Stromal cell of bone marrow (primary cell): ENCODE measurements around the gene ZNF335.
"Not testable (repeated sequence)": the region's sequence is repeated elsewhere in the genome, so short reads cannot be mapped to it uniquely, and the experiment has no call there.

Experiments used
- DNase-seq: peaks from one replicate; pipeline ENCODE4 v3.0.0-alpha.2; 2012; ENCODE audit warnings: low read depth

Gene ZNF335

DNA sequence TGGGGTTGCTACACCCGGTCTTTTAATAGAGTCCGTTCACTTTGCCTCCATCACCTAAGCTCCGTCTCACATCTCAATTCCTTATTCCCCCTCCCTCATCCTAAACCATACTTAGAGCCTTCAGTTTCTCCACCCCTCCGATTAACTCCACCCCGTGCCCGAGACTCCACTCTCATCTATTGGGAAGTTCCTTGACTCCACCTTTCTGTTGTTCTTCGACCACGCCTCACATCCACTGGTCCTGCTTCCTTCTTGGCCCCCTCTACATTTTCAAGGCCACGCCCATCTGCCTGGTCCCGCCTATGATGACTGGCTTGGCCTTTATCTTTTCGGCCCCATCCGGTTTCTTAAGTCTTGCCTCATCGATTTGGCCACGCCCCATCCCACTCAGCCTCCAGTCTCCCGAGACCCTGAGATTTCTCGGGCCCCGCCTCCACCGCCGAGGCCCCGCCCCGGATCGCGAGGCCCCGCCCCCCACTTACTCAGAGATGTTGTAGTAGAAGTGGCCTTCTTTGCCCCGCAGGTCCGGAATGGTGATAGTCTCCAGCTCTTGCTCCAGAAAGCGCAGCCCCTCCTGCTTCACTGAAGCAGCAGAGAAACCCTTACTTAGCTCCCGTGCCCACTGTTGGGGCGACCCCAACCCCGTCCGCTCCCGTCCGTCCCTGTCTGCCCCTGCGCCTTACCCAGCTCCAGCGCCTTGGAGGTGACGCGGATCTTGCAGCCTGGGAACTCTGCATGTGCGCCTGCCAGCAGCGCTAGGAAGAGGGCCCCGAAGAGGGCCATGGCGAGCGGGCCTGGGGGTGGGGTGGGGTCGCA is 61.1 kb downstream of the ZNF335 start:
- DNase-seq: peak; percentile 98

DNA sequence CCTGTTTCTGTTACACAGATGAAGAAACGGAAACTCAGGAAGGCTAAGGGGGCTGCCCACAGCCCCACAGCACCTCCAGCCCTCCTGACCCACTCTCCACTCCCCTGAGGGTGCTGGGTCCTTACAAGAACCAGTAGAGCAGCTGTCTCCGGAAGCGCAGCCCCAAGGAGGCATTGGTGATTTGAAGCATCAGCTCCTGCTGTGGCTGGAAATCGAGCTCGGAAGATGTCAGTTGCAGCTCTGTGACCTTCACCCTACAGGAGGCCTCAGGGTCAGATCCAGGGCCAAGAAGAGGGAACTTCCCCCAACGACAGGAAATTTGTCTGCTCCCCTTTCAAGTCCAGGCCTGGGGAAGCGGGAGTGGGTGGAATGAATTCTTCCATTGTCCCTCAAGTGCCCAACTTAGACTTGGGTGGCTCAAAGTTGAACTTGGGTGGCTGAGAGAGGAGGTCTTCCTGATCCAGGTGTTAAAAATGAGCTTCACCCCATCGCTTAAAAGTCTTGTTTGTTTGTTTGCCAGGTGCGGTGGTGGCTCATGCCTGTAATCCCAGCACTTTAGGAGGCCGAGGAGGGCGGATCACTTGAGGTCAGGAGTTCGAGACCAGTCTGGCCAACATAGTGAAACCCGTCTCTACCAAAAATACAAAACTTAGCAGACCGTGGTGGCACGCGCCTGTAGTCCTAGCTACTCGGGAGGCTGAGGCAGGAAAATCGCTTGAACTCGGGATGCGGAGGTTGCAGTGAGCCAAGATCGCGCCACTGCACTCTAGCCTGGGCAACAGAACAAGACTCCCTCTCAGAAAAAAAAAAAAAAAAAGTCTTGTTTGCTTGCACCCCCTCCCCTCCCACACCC is 62.0 kb downstream of the ZNF335 start:
- no peak for DNase-seq

DNA sequence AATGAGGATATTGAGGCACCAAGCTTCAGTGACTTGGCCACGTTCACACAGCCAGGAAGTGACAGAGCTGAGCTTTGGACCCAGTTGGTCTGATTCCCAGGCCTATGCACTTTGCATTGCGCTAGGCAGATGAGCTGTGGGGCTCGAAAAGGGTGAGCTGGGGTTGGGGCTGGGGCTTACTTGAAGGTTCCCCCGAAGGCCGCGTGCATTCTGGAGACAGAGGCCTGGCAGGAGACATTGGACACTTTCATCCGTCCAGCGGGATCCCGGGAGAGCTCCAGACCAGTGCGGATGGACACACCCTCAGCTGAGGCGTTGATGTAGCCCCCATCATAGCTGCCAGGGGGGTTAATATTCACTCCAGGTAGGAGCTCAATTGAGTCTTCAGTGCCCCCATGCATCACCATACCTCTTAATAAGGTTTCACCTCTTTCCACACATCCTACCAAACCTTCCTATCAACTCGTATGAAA is 62.6 kb downstream of the ZNF335 start:
- DNase-seq: no peak

DNA sequence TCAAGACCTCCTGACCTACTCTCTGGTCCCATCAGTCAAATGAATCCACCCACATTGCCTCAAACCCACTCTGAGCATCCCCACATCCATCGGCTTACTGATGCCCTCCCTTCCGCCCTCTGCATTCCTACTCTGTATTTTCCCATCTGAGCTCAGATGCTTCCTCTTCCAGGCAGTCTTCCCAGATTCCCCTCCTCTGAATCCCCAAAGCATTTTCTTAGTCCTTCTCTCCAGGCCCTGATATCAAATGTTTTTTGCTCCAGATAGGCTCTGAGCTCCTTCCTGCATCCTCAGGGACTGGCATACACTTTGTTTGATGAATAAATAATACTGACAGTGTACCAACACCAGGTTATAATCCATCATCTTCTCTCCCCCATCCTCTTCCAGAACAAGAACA is 63.9 kb downstream of the ZNF335 start:
- DNase-seq: no peak

DNA sequence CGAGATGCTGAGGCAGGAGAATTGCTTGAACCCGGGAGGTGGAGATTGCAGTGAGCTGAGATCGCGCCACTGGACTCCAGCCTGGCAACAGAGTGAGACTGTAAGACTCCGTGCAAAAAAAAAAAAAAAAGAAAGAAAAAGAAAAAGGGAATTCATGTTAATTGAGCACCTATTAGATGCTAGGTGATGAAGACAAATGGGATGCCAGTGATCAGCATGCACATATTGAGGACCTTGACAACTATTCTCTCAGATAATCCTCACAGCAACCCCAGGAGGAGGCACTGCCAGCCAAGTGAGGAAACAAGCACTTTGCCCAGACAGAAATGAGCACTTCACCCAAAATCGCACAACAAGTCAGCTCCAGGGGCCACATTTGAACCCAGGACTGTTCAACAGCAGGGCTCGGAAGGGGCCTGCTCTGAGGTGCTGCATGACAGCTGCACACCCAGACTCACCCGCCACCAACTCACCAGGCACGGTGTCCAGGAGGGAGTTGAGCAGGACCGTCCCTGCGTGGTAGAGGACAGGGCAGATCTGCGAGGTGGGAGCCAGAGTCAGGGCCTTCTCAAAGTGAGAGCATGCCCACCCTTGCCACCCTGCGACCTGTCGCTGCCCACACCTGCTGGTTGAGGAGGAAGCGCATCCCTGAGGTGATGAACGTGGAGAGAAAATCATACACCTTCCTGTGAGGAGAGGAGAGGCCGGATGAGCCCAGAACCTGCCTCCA is 64.6 kb downstream of the ZNF335 start:
- DNase-seq: no peak

DNA sequence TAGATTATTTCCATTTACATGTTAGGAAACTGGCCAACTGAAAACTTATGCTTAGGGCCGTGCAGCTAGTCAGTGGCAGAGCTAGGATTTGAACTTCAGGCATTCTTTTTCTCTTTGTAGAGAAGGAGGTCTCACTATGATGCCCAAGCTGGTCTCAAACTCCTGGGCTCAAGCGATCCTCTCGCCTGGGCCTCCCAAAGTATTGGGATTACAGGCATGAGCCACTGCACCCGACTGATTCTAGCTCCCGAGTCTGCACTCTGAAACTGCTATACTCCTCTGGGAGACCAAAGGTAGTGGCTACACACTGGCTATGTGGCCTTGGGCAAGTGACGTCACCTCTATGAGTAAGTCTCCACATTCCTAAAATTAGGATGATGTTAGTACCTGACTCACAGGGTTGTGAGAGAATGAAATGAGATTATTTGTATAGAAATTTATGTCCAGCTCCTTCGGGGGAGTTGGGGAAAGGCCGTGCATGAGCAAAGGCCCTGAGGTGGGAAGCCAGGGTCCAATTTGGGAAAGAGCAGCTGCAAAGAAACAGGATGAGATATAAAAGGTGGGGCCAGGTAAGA is 66.4 kb downstream of the ZNF335 start:
- DNase-seq: no peak

DNA sequence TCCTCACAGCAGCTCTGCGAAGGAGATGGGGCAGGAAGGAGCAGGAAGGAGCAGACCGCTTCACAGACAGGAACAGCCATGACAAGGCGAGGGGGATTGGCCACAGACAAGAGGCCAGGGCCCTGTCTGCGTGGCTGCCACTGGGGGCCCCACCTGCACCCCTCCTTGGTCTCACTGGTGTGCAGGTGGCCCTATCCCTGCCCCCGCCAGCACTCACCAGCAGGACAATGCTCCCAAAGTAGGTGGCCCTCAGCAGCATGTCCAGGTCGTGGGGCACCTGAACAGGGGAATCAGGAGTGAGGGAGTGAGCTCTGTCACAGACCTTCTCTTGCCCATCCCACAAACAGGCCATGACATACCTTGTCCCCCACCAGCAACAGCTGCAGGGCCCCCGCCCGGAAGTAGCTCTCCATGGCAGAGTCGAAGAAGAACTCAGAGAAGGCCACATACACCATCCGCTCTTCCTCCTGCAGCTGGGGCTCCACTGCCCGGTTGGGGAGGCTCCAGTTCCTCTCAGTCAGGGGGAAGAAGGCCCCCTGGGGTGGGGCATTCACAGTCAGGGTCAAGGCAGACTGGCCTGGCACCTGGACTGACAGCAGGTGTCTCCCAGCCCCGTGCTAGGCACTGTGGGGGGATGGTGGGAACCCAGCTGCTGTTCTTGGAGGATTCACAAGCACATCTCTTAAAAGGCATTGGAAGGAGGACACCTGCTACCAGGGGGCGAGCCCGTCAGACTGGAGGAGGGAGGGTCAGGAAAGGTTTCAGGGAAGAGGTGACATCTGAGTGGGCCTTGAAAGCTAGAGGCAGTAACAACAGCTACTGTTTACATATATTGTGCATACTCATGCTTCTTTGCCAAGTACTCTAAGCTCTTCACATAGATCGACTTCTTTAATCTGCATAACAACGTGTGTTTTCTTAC is 67.2 kb downstream of the ZNF335 start:
- no peak for DNase-seq

DNA sequence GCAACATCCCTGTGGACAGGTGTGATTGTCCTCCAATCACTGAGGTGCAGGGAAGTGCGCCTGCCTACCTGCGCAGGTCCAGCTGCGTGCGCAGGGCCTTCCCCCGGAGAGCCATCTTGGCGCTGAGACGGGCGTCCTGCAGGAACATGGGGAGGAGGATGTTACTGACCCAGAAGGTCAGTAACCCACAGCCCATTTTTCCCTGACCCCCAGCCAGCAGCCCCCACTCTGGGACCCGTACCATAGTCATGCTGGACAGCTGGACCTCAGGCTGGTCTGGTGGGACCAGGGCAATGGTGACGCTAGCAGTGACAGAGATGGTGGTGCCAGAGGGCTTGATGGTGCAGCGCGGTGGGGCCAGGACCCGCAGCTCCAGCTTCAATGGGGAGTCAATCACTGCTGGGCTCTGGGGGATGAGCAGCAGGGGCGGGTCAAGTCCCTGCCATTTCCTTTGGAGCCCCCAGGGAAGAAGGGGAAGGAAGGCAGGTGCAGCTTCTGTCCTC is 69.8 kb downstream of the ZNF335 start:
- DNase-seq: no peak

DNA sequence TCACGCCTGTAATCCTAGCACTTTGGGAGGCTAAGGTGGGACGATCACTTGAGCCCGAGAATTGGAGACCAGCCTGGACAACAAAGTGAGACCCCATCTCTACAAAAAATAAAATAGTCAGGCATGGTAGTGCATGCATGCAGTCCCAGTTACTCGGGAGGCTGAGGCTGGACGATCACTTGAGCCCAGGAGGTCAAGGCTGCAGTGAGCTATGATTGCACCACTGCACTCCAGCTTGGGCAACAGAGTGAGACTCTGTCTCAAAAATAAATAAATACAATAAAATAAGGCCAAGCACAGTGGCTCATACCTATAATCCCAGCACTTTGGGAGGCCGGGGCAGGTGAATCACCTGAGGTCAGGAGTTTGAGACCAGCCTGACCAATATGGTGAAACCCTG is 70.7 kb downstream of the ZNF335 start:
- DNase-seq: not testable (repeated sequence)

DNA sequence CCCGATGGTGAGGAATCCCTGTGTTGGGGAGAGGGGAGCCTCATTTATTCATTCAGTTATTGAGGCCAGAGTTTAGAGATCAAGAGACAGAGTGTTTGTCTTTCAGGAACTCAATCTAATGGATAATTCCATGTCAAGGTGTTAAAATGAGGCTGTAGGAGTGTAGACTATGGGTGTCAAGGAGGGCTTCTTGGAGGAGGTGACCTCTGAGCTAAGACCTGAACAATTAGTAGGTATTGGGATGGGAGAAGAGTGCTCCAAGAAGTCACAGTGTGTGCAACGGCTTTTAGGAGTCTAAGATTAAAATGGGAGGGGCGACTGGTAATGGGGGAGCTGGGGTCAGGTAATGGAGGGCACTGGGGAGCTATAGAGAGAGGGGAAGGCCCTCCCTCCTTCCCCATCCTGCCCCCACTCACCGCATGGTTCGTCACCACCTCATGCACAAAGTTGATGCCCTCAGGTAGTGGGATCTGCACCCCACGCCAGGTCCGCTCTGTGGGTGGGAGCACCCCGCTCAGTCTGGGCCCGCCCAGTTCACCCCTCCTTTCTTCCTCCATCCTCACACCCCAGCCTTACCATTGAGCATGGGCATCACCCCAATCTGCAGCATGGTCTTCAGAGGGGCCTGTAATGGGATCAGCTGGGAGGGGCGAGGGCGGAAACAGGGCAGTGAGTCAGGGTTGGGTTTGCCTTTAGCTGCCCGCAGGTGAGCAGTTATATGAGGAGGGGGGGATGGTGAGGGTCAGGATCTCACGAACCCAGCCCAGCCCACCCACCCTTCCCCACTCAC is 72.8 kb downstream of the ZNF335 start:
- no peak for DNase-seq
